ENCODE measurements around the gene FNBP1.

FNBP1 gene

GRCh38 chr9:130041648-130042405, 1.2 kb downstream of the FNBP1 start:
- Histone ChIP-seq H3K4me3 (ENCODE audit: low read depth, low read length) (peak overlapping the region; percentile 57), H3K36me3 (ENCODE audit: control insufficient read depth in 2 of 2, insufficient read depth in 1 of 2, low read length in 2 of 2) (no peaks in the 10 kb centered on the region), H3K27ac (ENCODE audit: extremely low read depth, low read depth, low read length) (peak overlapping the region; percentile 84; the same call in 1 of the 2 replicates), H3K4me1 (ENCODE audit: control insufficient read depth, insufficient read depth, low read length) (peaks cover 9% of the 10 kb centered on the region), H3K9me3 (ENCODE audit: control insufficient read depth, insufficient read depth, low read depth, low read length) (no peaks in the 10 kb centered on the region)
- POLR2A ChIA-PET: interaction anchor here (1.0 to 4.2 kb wide), 8 partner anchors 10 to 207 kb away, joined by 3 to 42 read pairs (median 6); partner anchors contain the start of genes C9orf78 and GPR107
- CTCF ChIA-PET: interaction anchor here (0.6 to 4.3 kb wide), 7 partner anchors 11 to 156 kb away, joined by 3 to 29 read pairs (median 4); no protein-coding TSS in a partner anchor
- TF ChIP-seq WT1 (tag by site-specific recombination; IDR thresholded peaks at IDR 0.05) (no peak), INSM2 (tag by site-specific recombination; IDR thresholded peaks at IDR 0.05) (no peak), ZSCAN18 (tag by site-specific recombination; IDR thresholded peaks at IDR 0.05) (no peak), PRDM1 (tag by site-specific recombination; IDR thresholded peaks at IDR 0.05) (peak; percentile 80), ZNF350 (tag by site-specific recombination; IDR thresholded peaks at IDR 0.05) (no peak), ZNF639 (tag by site-specific recombination; IDR thresholded peaks at IDR 0.05) (no peak), PATZ1 (tag by site-specific recombination; IDR thresholded peaks at IDR 0.05) (peak; percentile 28; the same call in 1 of the 2 replicates), ZEB2 (tag by site-specific recombination; IDR thresholded peaks at IDR 0.05) (peak; percentile 54; the same call in 1 of the 2 replicates), SP2 (tag by site-specific recombination; IDR thresholded peaks at IDR 0.05) (peak; percentile 44; the same call in 1 of the 2 replicates), KLF1 (tag by site-specific recombination; IDR thresholded peaks at IDR 0.05) (peak; percentile 68; the same call in 1 of the 2 replicates), KLF8 (tag by site-specific recombination; IDR thresholded peaks at IDR 0.05) (no peak), ZNF302 (tag by site-specific recombination; IDR thresholded peaks at IDR 0.05; ENCODE audit: low read depth) (no peak), ZNF791 (tag by site-specific recombination; IDR thresholded peaks at IDR 0.05) (no peak), ZNF561 (tag by site-specific recombination; IDR thresholded peaks at IDR 0.05; ENCODE audit: borderline replicate concordance) (no peak), SP7 (tag by site-specific recombination; IDR thresholded peaks at IDR 0.05) (no peak), TSHZ1 (tag by site-specific recombination; IDR thresholded peaks at IDR 0.05; ENCODE audit: borderline replicate concordance) (no peak), IKZF3 (tag by site-specific recombination; IDR thresholded peaks at IDR 0.05) (peak; percentile 80), ZNF16 (tag by site-specific recombination; IDR thresholded peaks at IDR 0.05; ENCODE audit: low read depth) (0 out of 2 replicates have a peak, but pooled peaks have one; percentile 29), MZF1 (tag by site-specific recombination; IDR thresholded peaks at IDR 0.05; ENCODE audit: borderline replicate concordance) (no peak), ZSCAN4 (tag by site-specific recombination; IDR thresholded peaks at IDR 0.05) (no peak), KLF7 (tag by site-specific recombination; IDR thresholded peaks at IDR 0.05; ENCODE audit: borderline replicate concordance) (no peak), ZNF391 (tag by site-specific recombination; IDR thresholded peaks at IDR 0.05; ENCODE audit: borderline replicate concordance, low read depth) (0 out of 2 replicates have a peak, but pooled peaks have one; percentile 25), ZFP3 (tag by site-specific recombination; IDR thresholded peaks at IDR 0.05; ENCODE audit: low read depth) (no peak), ZNF776 (tag by site-specific recombination; IDR thresholded peaks at IDR 0.05; ENCODE audit: borderline replicate concordance) (no peak), ZNF473 (tag by site-specific recombination; IDR thresholded peaks at IDR 0.05) (no peak)
